NCI-H1436 treated with DMSO at 0.1 percent for 48 hours (cell line): Measurements from ENCODE around the gene FXYD2.

Source experiments
- DNase-seq: peaks from one replicate; lab custom pipeline; 2025; lab: John Stamatoyannopoulos, UW

FXYD2 gene

GRCh38 chr11:117796456-117796871 lies 28.1 kb downstream of the FXYD2 start:
- no peak for DNase-seq

- DNase-seq = no peak
These were observed 28.7 kb downstream of the FXYD2 start for GRCh38 chr11:117795638-117796455.

GRCh38 chr11:117794772-117795629 lies 29.5 kb downstream of the FXYD2 start:
- DNase-seq = no peak

- DNase-seq = no peak
These were observed 30.4 kb downstream of the FXYD2 start for GRCh38 chr11:117794135-117794534.

GRCh38 chr11:117793583-117793982 lies 31.0 kb downstream of the FXYD2 start:
- DNase-seq = no peak

- no peak for DNase-seq
These were observed 31.6 kb downstream of the FXYD2 start for GRCh38 chr11:117792992-117793391.

GRCh38 chr11:117792241-117792640 lies 32.3 kb downstream of the FXYD2 start:
- DNase-seq = no peak

- no peak for DNase-seq
These were observed 34.3 kb downstream of the FXYD2 start for GRCh38 chr11:117790279-117790678.

- no peak for DNase-seq
These were observed 35.3 kb downstream of the FXYD2 start for GRCh38 chr11:117789241-117789640.

- DNase-seq = no peak
These were observed 38.2 kb downstream of the FXYD2 start for GRCh38 chr11:117786135-117786870.

GRCh38 chr11:117782101-117782500 lies 42.4 kb downstream of the FXYD2 start:
- DNase-seq = no peak

GRCh38 chr11:117781627-117782026 lies 42.9 kb downstream of the FXYD2 start:
- no peak for DNase-seq

- no peak for DNase-seq
These were observed 44.1 kb downstream of the FXYD2 start for GRCh38 chr11:117780456-117780855.

GRCh38 chr11:117774553-117774952 lies 50.0 kb downstream of the FXYD2 start:
- no peak for DNase-seq

- DNase-seq = no peak
These were observed 52.2 kb downstream of the FXYD2 start for GRCh38 chr11:117772360-117772759.

- DNase-seq = no peak
These were observed 52.7 kb downstream of the FXYD2 start for GRCh38 chr11:117771841-117772240.

GRCh38 chr11:117771197-117771596 lies 53.3 kb downstream of the FXYD2 start:
- DNase-seq = no peak

- DNase-seq = no peak
These were observed 54.5 kb downstream of the FXYD2 start for GRCh38 chr11:117770061-117770460.
